Endothelial cell (in vitro differentiated cells): Measurements from ENCODE around the gene CFHR3. TPM values are rescaled to one million over a fixed set of nuclear protein-coding genes. Genes with fewer than 3 reads are reported as not detected.
A peak's percentile ranks its signal among the peaks of the same experiment; 100 is the strongest.
"Not testable (repeated sequence)": the region's sequence is repeated elsewhere in the genome, so short reads cannot be mapped to it uniquely, and the experiment has no call there.

ENCODE experiments used
- DNase-seq: peaks from one replicate; pipeline ENCODE4 v3.0.0; 2021; ENCODE audit warnings: low spot score
- H3K27ac Mint-ChIP-seq: one replicate; pipeline ENCODE4 v1.8.0; 2021; ENCODE audit warnings: mixed read lengths, inconsistent platforms; ENCODE audit not compliant: unreplicated experiment
- H3K27me3 Mint-ChIP-seq: one replicate; pipeline ENCODE4 v1.8.0; 2021; ENCODE audit warnings: mild to moderate bottlenecking, moderate library complexity, mixed read lengths, inconsistent platforms; ENCODE audit not compliant: unreplicated experiment
- H3K36me3 Mint-ChIP-seq: one replicate; pipeline ENCODE4 v1.8.0; 2021; ENCODE audit warnings: mild to moderate bottlenecking, low read depth, mixed read lengths, inconsistent platforms; ENCODE audit not compliant: unreplicated experiment
- H3K4me1 Mint-ChIP-seq: one replicate; pipeline ENCODE4 v1.8.0; 2021; ENCODE audit warnings: mild to moderate bottlenecking, mixed read lengths, inconsistent platforms; ENCODE audit not compliant: unreplicated experiment
- H3K4me3 Mint-ChIP-seq: one replicate; pipeline ENCODE4 v1.8.0; 2021; ENCODE audit warnings: mild to moderate bottlenecking, mixed read lengths, inconsistent platforms; ENCODE audit not compliant: unreplicated experiment
- H3K9me3 Mint-ChIP-seq: one replicate; pipeline ENCODE4 v1.8.0; 2021; ENCODE audit warnings: mixed read lengths, inconsistent platforms; ENCODE audit not compliant: unreplicated experiment
- CTCF ChIP-seq: fragments of 200-600 bp; sonication (generic); IDR thresholded peaks from one replicate; pipeline ENCODE4 v1.5.0; 2021; ENCODE audit warnings: antibody characterized with exemption; ENCODE audit not compliant: unreplicated experiment
- total RNA-seq: library from RNA; stranded (reverse); fragmentation: NEBNext Ultra II Directional; extraction: Animal tissue kit (Norgen Biotek cat#: 25700); gene quantifications from one replicate; pipeline ENCODE4 v1.2.1, GENCODE V29; 2021; ENCODE audit not compliant: unreplicated experiment

Gene CFHR3
- total RNA-seq, 1 donor from 2014 or later = not detected

GRCh38 chr1:196738730-196739129 is 35.9 kb upstream of the CFHR3 start:
- Mint-ChIP-seq H3K36me3 (peaks cover 24% of the 10 kb centered on the region), H3K4me1 (no peaks in the 10 kb centered on the region), H3K27ac (no peak overlapping the region), H3K9me3 (peaks cover 6% of the 10 kb centered on the region), H3K4me3 (no peak overlapping the region), H3K27me3 (peaks cover 2% of the 10 kb centered on the region)
- TF ChIP-seq CTCF = no peak
- no peak for DNase-seq

GRCh38 chr1:196743244-196743643 is 31.4 kb upstream of the CFHR3 start:
- TF ChIP-seq CTCF = peak; percentile 63
- not testable (repeated sequence) for H3K9me3 Mint-ChIP-seq, H3K27me3 Mint-ChIP-seq

GRCh38 chr1:196765019-196765740 is 9.5 kb upstream of the CFHR3 start:
- H3K27ac Mint-ChIP-seq, H3K27me3 Mint-ChIP-seq, H3K4me1 Mint-ChIP-seq, H3K9me3 Mint-ChIP-seq, H3K4me3 Mint-ChIP-seq, H3K36me3 Mint-ChIP-seq, DNase-seq: not testable (repeated sequence)

More at GRCh38 chr1:196743244-196743643, 31.4 kb upstream of the CFHR3 start:
- not testable (repeated sequence) for H3K27ac Mint-ChIP-seq, DNase-seq, H3K4me3 Mint-ChIP-seq, H3K4me1 Mint-ChIP-seq
- peaks cover 18% of the 10 kb centered on the region for H3K36me3 Mint-ChIP-seq

- H3K27ac Mint-ChIP-seq, DNase-seq, H3K4me3 Mint-ChIP-seq, H3K36me3 Mint-ChIP-seq, H3K4me1 Mint-ChIP-seq, H3K9me3 Mint-ChIP-seq, H3K27me3 Mint-ChIP-seq: not testable (repeated sequence)
Observed at GRCh38 chr1:196769823-196770222, 4.8 kb upstream of the CFHR3 start.

GRCh38 chr1:196773713-196774112 is 927 bp upstream of the CFHR3 start:
- no peaks in the 10 kb centered on the region for H3K27me3 Mint-ChIP-seq
- no peak for TF ChIP-seq CTCF
- no peak overlapping the region for H3K4me3 Mint-ChIP-seq
- DNase-seq = no peak
- H3K9me3 Mint-ChIP-seq = no peaks in the 10 kb centered on the region
- H3K27ac Mint-ChIP-seq = no peak overlapping the region
- H3K4me1 Mint-ChIP-seq = no peaks in the 10 kb centered on the region
- H3K36me3 Mint-ChIP-seq = no peaks in the 10 kb centered on the region

- no peak for DNase-seq
- H3K4me3 Mint-ChIP-seq = no peak overlapping the region
- H3K27me3 Mint-ChIP-seq = no peaks in the 10 kb centered on the region
- no peak overlapping the region for H3K27ac Mint-ChIP-seq
- H3K36me3 Mint-ChIP-seq = no peaks in the 10 kb centered on the region
- H3K4me1 Mint-ChIP-seq = no peaks in the 10 kb centered on the region
- TF ChIP-seq CTCF = no peak
- no peaks in the 10 kb centered on the region for H3K9me3 Mint-ChIP-seq
Observed at GRCh38 chr1:196774175-196774574, 465 bp upstream of the CFHR3 start.
